NCI-H345 (cell line): Measurements from ENCODE around the gene DRAXIN.

Source experiments
- DNase-seq: peaks from one replicate; lab custom pipeline; 2025; lab: John Stamatoyannopoulos, UW

Gene DRAXIN

GRCh38 chr1:11688506-11688905 is 3.0 kb upstream of the DRAXIN start:
- DNase-seq, result no peak

- DNase-seq, result peak; percentile 27
Observed at GRCh38 chr1:11690397-11691301, 861 bp upstream of the DRAXIN start.

- no peak for DNase-seq
Observed at GRCh38 chr1:11691928-11692711, 610 bp downstream of the DRAXIN start.

GRCh38 chr1:11693024-11693590 is 1.6 kb downstream of the DRAXIN start:
- DNase-seq, result no peak

GRCh38 chr1:11693917-11694316 is 2.4 kb downstream of the DRAXIN start:
- DNase-seq, result no peak

- no peak for DNase-seq
Observed at GRCh38 chr1:11695861-11696260, 4.4 kb downstream of the DRAXIN start.

GRCh38 chr1:11697188-11697892 is 5.8 kb downstream of the DRAXIN start:
- DNase-seq, result no peak

- no peak for DNase-seq
Observed at GRCh38 chr1:11697893-11698210, 6.3 kb downstream of the DRAXIN start.

GRCh38 chr1:11700601-11701467 is 9.3 kb downstream of the DRAXIN start:
- no peak for DNase-seq

- DNase-seq, result no peak
Observed at GRCh38 chr1:11701551-11701961, 10.0 kb downstream of the DRAXIN start.

- no peak for DNase-seq
Observed at GRCh38 chr1:11701981-11702803, 10.7 kb downstream of the DRAXIN start.

GRCh38 chr1:11703357-11704193 is 12.1 kb downstream of the DRAXIN start:
- no peak for DNase-seq

GRCh38 chr1:11704194-11704529 is 12.7 kb downstream of the DRAXIN start:
- no peak for DNase-seq

- no peak for DNase-seq
Observed at GRCh38 chr1:11704691-11705475, 13.4 kb downstream of the DRAXIN start.

- no peak for DNase-seq
Observed at GRCh38 chr1:11705596-11705995, 14.1 kb downstream of the DRAXIN start.

- DNase-seq, result no peak
Observed at GRCh38 chr1:11706292-11706691, 14.8 kb downstream of the DRAXIN start.

GRCh38 chr1:11707621-11708276 is 16.2 kb downstream of the DRAXIN start:
- peak; percentile 97 for DNase-seq
